Stomach (tissue), 4 donors: Measurements from ENCODE around the gene MYMX.

ENCODE experiments used
- POLR2A ChIP-seq, 4 donors: fragments of 450-650 bp; IDR thresholded peaks; one replicate each; pipeline ENCODE4 v1.6.1; 2016; ENCODE audit warnings: antibody characterized with exemption in 4 of 4, control low read depth in 2 of 4, mild to moderate bottlenecking in 1 of 4, moderate library complexity in 1 of 4
- TF ChIP-seq, protein P1 (sequence below), 7 experiments: fragments of 450-650 bp in 4 of 7; fragments of 200-600 bp in 3 of 7; sonication (generic) in 3 of 7; IDR thresholded peaks; one replicate each; pipeline ENCODE4 v1.5.1; 2016 to 2019; ENCODE audit warnings: antibody characterized with exemption in 7 of 7, control low read depth in 2 of 7, mild to moderate bottlenecking in 1 of 7

DNA sequence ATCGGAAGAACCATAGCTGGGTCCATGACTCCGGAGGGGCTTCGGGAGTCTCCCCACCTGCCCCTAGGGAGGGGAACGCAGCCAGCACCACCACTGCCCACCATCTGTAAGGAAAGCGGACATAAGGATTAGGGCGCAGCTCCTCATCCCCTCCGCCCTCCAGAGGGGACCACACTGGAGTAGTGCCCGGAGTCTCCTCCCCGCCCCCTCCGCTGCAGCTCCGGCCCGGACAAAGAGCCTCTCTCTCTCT, 40.0 kb downstream of the MYMX start:
- TF ChIP-seq, protein P1, sequence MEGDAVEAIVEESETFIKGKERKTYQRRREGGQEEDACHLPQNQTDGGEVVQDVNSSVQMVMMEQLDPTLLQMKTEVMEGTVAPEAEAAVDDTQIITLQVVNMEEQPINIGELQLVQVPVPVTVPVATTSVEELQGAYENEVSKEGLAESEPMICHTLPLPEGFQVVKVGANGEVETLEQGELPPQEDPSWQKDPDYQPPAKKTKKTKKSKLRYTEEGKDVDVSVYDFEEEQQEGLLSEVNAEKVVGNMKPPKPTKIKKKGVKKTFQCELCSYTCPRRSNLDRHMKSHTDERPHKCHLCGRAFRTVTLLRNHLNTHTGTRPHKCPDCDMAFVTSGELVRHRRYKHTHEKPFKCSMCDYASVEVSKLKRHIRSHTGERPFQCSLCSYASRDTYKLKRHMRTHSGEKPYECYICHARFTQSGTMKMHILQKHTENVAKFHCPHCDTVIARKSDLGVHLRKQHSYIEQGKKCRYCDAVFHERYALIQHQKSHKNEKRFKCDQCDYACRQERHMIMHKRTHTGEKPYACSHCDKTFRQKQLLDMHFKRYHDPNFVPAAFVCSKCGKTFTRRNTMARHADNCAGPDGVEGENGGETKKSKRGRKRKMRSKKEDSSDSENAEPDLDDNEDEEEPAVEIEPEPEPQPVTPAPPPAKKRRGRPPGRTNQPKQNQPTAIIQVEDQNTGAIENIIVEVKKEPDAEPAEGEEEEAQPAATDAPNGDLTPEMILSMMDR (IDR thresholded peaks at IDR 0.05): no peak
- TF ChIP-seq POLR2A (IDR thresholded peaks at IDR 0.05): no peak
